Ecto neural progenitor cell (in vitro differentiated cells): ENCODE results near the gene TRIM17.

ENCODE experiments used
- DNase-seq: peaks from one replicate; pipeline ENCODE4 v3.0.0-alpha.2; 2018; ENCODE audit warnings: low spot score

Gene TRIM17

DNA sequence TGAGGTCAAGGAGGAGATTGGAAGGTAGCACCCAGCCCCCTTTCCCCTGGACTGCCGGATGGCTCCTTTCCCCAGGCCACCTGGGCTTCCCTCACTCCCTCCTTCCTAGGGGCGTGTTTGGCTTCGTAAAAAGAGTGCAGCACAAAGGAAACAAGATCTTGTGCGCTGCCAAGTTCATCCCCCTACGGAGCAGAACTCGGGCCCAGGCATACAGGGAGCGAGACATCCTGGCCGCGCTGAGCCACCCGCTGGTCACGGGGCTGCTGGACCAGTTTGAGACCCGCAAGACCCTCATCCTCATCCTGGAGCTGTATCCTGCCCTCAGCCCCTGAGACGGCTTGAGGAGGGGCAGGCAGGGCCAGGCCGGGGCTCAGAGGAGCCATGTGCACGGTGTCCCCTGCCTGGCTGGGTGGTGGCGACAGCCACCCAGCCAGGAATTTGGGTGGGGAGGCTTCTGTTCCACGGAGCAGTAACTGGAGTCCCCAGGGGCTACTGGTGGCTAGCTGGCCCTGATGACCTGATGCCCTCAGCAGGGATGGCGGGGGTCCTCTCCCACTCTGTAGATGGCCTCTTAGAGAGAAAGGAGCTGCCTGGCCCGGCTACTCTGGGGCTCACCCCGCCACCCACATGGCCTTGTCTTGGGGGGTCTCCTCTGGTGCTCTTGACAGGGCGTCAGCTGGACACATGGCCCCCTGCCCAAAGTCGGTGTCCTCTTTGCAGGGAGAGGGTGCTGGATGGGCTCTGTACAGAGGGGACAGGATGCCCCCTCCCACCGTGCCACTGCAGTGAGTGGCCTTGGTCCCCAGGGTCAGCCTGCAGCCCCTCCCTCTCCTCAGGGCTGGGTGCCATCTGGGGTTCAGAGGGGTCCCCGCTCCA is 49.6 kb downstream of the TRIM17 start:
- DNase-seq = no peak

DNA sequence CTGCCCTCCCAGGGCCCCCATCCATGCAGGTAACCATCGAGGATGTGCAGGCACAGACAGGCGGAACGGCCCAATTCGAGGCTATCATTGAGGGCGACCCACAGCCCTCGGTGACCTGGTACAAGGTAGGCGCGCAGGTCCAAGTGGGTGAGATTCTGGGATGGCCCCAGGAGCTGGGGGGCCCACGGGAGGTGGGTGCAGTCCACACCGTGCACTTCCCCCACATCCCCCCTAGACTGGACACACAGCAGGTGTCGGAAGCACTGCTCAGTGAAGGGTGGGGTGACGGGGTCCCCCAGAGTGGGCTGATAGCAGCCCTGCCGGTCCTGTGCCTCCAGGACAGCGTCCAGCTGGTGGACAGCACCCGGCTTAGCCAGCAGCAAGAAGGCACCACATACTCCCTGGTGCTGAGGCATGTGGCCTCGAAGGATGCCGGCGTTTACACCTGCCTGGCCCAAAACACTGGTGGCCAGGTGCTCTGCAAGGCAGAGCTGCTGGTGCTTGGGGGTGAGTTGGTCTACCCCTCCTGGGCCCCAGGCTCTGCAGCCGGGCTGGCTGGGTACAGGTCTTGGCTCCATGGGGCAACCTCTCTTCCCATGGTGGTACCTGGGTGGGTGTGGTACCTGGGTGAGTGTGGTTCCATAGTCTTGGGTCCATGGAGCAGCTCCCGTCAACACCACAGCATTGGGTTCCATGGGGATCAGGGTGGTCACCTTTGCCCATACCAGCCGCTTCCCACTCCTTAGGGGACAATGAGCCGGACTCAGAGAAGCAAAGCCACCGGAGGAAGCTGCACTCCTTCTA is 50.4 kb downstream of the TRIM17 start:
- no peak for DNase-seq

DNA sequence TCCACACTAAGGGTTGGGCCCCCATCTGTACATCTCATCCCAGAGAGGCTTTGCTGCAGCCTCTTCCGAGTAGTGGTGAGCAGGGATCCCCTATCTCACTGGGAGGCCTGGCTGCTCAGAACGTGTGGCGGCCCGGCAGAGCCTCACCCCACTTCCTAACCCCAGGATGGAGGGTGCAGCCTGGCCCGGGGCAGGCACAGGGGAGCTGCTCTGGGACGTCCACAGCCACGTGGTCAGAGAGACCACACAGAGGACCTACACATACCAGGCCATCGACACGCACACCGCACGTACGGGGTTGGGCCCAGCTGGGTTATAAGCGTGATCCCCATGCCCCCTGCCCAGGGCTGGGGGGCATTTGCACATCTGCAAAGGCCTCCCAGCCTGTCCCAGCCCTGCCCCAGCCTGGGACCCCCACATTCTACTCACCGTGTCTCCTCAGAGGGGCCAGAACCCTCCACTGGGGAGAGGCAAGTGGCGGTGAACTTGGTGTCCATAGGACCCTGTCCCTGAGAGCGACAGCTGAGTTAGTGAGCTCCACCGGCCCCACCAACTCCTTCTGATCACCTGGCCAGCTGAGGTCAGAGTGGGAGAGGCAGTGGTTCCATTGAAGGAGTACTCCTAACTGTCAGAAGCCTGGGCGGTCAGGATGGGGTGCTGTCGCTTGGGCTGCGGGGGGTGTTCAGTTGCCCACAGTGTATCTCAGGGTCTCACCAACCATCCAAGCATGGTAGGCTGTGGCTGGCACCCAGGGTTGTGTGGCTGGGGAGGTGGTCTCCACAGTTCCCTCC is 51.2 kb downstream of the TRIM17 start:
- no peak for DNase-seq

- no peak for DNase-seq
Measured at GRCh38 chr1:228364706-228365213, 51.9 kb downstream of the TRIM17 start.

GRCh38 chr1:228364068-228364705 is 52.5 kb downstream of the TRIM17 start:
- DNase-seq = no peak

- DNase-seq = no peak
Measured at GRCh38 chr1:228363686-228364067, 53.0 kb downstream of the TRIM17 start.

DNA sequence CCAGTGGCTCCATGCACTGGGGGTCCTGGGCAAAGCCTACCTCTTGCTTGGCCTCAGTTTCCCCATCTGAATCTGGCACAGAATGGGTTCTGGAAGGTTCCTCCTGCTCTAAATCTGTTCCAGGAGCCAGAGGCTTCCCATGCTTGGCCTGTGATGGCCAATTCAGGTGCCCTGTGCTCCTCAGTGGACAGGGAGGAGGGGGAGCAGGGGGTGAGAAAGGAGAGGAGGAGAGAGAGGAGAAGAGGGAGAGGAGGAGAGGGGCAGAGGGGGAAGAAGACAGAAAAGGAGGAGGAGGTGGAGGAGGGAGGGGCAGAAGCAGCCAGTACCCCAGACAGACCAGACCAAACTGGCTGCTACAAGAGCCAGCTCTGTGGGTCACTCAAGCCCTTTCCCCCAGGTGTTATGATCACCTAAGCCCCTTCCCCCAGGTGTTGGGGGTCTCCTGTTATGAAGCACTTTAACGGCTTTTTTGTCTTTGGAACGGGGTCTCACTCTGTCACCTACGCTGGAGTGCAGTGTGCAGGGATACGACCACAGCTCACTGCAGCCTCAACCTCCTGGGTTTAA is 53.7 kb downstream of the TRIM17 start:
- no peak for DNase-seq

GRCh38 chr1:228362141-228362883 is 54.3 kb downstream of the TRIM17 start:
- DNase-seq = no peak

DNA sequence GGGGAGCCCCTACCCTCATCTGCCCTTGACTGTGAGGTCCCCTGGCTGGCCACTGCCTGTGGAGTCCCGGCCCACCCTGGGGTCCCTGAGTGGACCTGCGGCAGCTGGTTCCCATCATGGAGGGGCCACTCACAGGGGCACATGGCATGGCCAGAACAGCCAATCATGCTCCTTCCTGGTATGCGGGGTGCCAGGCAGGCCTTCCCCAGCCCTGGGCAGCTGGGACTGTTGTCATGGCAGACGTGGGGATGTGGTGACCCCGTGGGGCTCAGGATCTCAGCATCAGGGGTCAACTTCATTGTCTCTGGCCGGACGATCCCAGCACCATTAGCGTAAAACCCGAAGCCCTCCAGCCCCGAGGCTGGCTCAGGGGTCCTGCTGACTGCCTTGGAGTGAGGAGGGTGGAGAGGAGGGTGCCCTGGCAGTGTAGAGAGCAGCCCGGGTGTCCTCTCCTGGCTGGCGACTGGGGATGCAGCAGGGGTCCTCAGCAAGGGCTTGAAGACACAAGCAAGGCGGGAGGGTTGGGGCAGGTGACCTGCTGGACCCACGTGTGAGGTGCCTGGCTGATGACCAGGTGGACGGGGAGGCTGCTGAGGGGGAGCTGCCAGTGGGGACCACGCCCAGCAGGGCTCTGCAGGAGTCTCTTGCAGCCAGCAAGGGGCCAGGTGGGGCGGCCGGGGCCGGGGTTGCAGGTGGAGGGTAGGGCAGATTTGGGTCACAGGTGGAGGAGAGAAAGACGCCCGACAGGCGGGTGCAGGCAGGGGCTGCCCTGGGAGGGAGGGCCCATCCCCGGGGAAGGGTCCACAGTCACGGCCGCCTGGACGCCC is 55.1 kb downstream of the TRIM17 start:
- no peak for DNase-seq

DNA sequence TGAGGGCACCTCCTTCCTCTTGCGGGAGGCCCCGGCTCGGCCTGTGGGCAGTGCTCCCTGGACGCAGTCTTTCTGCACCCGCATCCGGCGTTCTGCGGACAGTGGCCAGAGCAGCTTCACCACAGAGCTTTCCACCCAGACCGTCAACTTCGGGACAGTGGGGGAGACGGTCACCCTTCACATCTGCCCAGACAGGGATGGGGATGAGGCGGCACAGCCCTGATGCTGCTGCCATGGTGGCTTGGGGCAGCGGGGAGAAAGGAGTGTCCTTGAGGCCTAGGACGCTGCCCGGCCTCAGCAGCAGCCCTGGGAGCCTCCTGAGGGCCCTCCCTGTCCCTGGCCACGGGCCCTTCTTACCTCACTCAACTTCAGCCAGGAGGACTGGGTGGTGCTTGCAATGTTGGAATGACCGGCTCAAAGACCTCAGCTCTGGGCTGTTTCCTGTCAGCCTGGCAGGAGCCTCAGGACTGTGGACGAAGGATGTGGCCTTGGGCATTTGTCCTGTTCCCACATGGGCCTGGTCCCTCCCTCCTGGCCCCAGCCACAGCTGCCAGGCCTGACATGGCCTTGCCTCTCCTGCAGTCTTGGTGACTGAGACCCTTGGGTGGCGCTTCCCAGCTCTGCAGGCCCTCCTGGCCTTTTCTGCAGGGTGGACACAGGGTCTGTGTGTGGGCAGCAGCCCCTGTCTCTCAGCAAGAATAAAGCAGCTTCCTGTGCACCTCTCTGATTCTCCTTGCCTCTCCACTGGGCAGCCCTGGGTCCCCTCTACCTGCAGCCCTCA is 55.9 kb downstream of the TRIM17 start:
- DNase-seq = no peak

DNA sequence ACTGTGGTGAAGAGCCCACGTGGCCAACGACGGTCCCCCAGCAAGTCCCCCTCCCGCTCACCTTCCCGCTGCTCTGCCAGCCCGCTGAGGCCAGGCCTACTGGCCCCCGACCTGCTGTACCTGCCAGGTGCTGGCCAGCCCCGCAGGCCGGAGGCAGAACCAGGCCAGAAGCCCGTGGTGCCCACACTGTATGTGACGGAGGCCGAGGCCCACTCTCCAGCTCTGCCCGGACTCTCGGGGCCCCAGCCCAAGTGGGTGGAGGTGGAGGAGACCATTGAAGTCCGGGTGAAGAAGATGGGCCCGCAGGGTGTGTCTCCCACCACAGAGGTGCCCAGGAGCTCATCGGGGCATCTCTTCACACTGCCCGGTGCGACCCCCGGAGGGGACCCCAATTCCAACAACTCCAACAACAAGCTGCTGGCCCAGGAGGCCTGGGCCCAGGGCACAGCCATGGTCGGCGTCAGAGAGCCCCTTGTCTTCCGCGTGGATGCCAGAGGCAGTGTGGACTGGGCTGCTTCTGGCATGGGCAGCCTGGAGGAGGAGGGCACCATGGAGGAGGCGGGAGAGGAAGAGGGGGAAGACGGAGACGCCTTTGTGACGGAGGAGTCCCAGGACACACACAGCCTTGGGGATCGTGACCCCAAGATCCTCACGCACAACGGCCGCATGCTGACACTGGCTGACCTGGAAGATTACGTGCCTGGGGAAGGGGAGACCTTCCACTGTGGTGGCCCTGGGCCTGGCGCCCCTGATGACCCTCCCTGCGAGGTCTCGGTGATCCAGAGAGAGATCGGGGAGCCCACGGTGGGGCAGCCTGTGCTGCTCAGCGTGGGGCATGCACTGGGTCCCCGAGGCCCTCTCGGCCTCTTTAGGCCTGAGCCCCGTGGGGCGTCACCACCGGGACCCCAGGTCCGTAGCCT is 56.8 kb downstream of the TRIM17 start:
- DNase-seq = no peak

DNA sequence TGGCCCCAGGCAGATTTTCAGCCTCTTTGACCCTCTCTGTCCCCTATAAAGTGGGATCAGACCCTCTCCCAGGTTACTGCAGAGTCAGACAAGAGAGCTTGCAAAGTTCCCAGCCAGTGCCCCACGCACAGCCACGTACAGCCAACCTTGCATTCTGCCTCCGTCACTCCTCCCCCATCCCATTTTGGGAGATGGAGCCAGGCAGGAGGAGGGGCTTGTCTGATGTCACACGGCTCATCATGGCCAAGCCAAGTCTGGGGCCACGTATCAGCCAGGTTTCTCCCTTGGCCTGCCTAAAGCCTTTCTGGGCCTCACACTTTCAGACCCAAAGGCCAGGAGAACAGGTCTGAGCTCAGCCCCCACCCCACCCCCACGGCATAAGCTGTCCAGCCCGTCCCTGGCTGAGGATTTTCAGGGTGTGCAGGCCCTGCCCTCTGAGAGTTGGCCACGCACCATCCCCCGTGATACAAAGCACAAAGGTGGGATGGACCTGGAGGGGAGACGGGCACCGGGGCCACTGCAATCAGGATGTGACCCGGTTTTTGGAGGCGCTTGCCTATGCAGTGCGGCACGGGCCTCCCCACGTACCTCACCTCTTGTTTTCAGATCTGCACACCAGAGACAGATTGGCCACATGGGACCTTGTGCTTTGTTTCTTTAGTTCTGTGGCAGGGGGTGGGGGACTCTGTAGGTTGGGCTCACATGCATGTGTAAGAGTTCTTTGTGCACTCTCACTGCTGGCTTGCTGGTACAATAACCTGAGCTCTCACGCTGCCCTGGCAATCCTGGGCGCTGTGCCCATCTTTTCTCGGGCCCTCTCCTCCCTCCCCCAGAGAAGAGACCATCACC is 57.7 kb downstream of the TRIM17 start:
- no peak for DNase-seq

DNA sequence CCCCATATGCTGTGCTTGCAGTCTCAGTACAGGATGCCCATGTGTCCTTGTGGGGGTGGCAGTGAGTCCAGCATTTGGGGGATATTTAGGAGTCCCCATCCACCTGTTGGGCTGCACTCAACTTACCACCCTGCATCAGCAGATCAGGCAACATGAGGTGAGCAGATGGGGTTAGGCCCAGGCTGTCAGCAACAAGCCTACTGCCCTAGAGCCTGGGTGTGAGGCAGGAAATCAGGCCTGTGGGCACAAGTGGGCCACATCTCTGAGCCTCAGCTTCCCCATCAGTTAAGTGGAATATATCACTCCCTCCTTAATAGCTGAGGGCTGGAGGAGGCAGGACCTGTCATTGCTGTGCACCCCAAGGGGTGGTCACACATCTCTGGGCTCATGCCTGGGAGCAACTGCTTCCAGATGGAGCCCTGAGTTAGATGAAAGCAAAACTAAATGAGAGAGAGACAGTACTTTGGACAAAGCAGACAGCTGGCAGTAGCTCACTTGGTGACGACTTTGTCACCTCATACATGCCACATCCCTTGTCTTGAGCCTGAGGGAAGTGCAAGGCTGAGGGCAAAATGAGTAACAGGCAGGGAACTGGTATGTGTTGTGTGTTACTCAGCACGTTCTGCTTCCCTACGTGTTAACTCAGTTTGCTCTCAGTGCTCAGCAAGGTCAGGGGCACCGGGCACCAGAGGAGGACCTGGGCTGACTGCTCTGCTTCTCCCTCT is 58.5 kb downstream of the TRIM17 start:
- DNase-seq = no peak
